ENCODE measurements around the gene WWOX.

- no peak for TF ChIP-seq BACH2 (CRISPR knock-in tag; IDR thresholded peaks at IDR 0.05; ENCODE audit: borderline replicate concordance)
- no peak for TF ChIP-seq OSR1 (CRISPR knock-in tag; IDR thresholded peaks at IDR 0.05)
- no peak for TF ChIP-seq GLIS3 (CRISPR knock-in tag; IDR thresholded peaks at IDR 0.05)
- no peak for TF ChIP-seq RARB (CRISPR knock-in tag; IDR thresholded peaks at IDR 0.05)
- TF ChIP-seq ZFP30 (CRISPR knock-in tag; IDR thresholded peaks at IDR 0.05): no peak
- TF ChIP-seq PPARA (CRISPR knock-in tag; IDR thresholded peaks at IDR 0.05; ENCODE audit: borderline replicate concordance): no peak
- TF ChIP-seq ISL1 (CRISPR knock-in tag; IDR thresholded peaks at IDR 0.05): no peak
- no peak for TF ChIP-seq PATZ1 (CRISPR knock-in tag; IDR thresholded peaks at IDR 0.05; ENCODE audit: borderline replicate concordance)
- TF ChIP-seq CREB5 (CRISPR knock-in tag; IDR thresholded peaks at IDR 0.05; ENCODE audit: low read depth): no peak
- TF ChIP-seq ZFP3 (CRISPR knock-in tag; IDR thresholded peaks at IDR 0.05): no peak
Observed at GRCh38 chr16:79150632-79151310, 1051.3 kb downstream of the WWOX start.

All from SK-N-SH treated with all-trans-retinoic acid at 6 μM for 48 hours (cell line).